Rectal smooth muscle tissue (tissue), 1 donor: ENCODE results near the gene LDB2.

Experiments
- H3K27ac ChIP-seq: one replicate; pipeline ENCODE4 v1.7.0; 2013; ENCODE audit warnings: low read depth, low read length, inconsistent platforms
- H3K27me3 ChIP-seq: one replicate; pipeline ENCODE4 v1.7.0; 2013; ENCODE audit warnings: low read length; ENCODE audit not compliant: control insufficient read depth, insufficient read depth
- H3K36me3 ChIP-seq: one replicate; pipeline ENCODE4 v1.7.0; 2013; ENCODE audit warnings: low read length; ENCODE audit not compliant: control insufficient read depth, insufficient read depth
- H3K4me1 ChIP-seq: one replicate; pipeline ENCODE4 v1.7.0; 2013; ENCODE audit warnings: low read length; ENCODE audit not compliant: control insufficient read depth, insufficient read depth
- H3K4me3 ChIP-seq: one replicate; pipeline ENCODE4 v1.7.0; 2013; ENCODE audit warnings: low read length
- H3K9ac ChIP-seq: one replicate; pipeline ENCODE4 v1.7.0; 2013; ENCODE audit warnings: low read length

The LDB2 gene

DNA sequence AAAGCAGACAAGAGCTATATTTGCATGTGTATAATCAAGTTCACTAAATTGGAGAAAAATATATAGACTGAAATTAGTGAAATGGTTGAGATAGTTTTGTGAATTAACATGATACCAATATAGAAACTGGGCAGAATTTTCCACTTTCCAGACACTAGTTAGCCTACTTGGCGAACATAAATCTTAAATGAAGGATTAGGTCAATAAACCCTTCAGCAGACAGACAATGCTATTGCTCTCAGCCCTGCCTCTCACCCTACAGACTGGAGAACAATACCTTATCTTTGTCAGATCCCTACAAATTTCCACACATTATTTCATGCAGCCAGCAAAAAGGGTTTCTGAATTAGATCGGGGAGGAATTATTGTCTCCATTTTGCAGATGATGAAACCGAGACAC is 435.8 kb downstream of the LDB2 start:
- H3K9ac ChIP-seq: no peak overlapping the region
- H3K4me3 ChIP-seq: no peak overlapping the region
- no peaks in the 10 kb centered on the region for H3K36me3 ChIP-seq
- no peak overlapping the region for H3K27ac ChIP-seq
- H3K4me1 ChIP-seq: no peaks in the 10 kb centered on the region
- H3K27me3 ChIP-seq: no peaks in the 10 kb centered on the region

DNA sequence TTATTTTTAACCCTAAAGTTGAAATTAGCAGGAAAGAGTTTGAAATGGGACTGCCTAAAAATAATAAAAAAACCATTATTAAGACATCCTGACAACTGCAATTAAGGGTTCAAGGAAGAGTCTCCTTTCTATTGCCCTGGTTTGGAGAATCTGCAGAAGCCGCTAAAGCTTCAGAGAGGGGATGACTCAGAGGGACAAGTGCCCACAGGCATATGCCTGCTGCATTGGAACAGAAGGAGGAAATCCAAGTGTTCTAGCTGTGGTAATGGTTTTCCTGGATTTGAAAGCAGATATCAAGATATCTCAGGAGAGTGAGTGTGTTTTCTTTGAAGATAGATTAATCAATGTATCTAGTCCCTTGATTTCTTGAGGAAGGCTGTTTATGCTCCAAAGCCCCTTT is 437.1 kb downstream of the LDB2 start:
- Histone ChIP-seq H3K4me3 (no peak overlapping the region), H3K4me1 (no peaks in the 10 kb centered on the region), H3K27me3 (no peaks in the 10 kb centered on the region), H3K36me3 (no peaks in the 10 kb centered on the region), H3K9ac (no peak overlapping the region), H3K27ac (no peak overlapping the region)

DNA sequence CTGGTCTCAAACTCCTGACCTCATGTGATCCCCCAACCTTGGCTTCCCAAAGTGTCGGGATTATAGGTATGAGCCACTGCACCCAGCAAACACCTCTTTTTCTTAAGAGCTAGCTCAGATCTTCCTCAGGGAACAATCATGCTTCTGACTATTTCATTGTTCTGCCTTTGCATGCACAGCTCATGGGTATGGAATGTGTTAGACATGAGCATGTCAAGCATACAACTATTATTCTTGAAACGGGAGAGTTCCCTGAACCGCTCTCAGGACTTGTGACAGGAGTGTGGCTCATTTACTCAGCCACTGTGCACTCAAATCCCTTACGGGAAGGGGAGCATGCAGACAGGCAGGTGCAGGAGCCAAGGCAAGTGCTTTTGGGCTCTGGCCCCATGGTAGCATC is 440.5 kb downstream of the LDB2 start:
- Histone ChIP-seq H3K9ac (no peak overlapping the region), H3K36me3 (no peaks in the 10 kb centered on the region), H3K4me1 (no peaks in the 10 kb centered on the region), H3K4me3 (no peak overlapping the region), H3K27me3 (no peaks in the 10 kb centered on the region), H3K27ac (no peak overlapping the region)
